Progenitor cell of endocrine pancreas (in vitro differentiated cells): ENCODE measurements around the gene COL4A1. TPM values are rescaled to one million over a fixed set of nuclear protein-coding genes. Genes with fewer than 3 reads are reported as not detected.

ENCODE experiments used
- DNase-seq: peaks from one replicate; pipeline ENCODE4 v3.0.0; 2021; ENCODE audit warnings: low spot score; ENCODE audit not compliant: unreplicated experiment
- H3K27ac Mint-ChIP-seq: 2 replicates; pipeline ENCODE4 v1.8.0; 2021; ENCODE audit warnings: mild to moderate bottlenecking, moderate library complexity, mixed read lengths
- H3K27me3 Mint-ChIP-seq: 2 replicates; pipeline ENCODE4 v1.8.0; 2021; ENCODE audit warnings: mixed read lengths
- H3K36me3 Mint-ChIP-seq: 2 replicates; pipeline ENCODE4 v1.8.0; 2022; ENCODE audit warnings: mixed read lengths; ENCODE audit not compliant: insufficient read depth
- H3K4me1 Mint-ChIP-seq: 2 replicates; pipeline ENCODE4 v1.8.0; 2021; ENCODE audit warnings: low read depth, mixed read lengths
- H3K4me3 Mint-ChIP-seq: 2 replicates; pipeline ENCODE4 v1.8.0; 2021; ENCODE audit warnings: low read depth, mild to moderate bottlenecking, moderate library complexity, mixed read lengths
- H3K9me3 Mint-ChIP-seq: 2 replicates; pipeline ENCODE4 v1.8.0; 2021; ENCODE audit warnings: low read depth, mixed read lengths
- total RNA-seq: library from RNA; stranded (reverse); gene quantifications from 2 replicates; pipeline ENCODE4 v1.2.1, GENCODE V29; 2021
- TF ChIP-seq, protein P1 (sequence below): fragments of 200-600 bp; sonication (generic); IDR thresholded peaks from one replicate; pipeline ENCODE4 v1.5.0; 2021; ENCODE audit warnings: antibody characterized with exemption, mild to moderate bottlenecking; ENCODE audit not compliant: unreplicated experiment

Gene COL4A1
- total RNA-seq, 1 donor from 2014 or later: 81.3 TPM

DNA sequence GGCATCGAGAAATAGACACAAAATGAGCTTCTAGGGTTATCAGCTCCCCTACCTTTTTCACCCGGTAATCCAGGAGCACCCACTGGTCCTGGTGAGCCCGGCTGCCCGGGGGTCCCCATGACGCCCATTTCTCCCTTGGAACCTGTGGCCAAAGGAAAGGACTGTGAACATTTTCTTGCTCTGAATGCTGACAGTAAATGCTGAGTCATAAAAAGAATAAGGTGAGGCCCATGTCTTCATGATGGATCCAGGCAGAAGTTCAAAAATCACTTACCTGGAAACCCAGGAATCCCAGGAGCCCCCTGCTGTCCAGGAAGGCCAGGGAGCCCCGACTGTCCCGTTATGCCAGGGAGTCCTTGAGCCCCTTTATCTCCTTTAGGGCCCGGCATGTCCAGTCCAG is 129.2 kb downstream of the COL4A1 start:
- peaks cover 37% of the 10 kb centered on the region for H3K36me3 Mint-ChIP-seq
- TF ChIP-seq, protein P1, sequence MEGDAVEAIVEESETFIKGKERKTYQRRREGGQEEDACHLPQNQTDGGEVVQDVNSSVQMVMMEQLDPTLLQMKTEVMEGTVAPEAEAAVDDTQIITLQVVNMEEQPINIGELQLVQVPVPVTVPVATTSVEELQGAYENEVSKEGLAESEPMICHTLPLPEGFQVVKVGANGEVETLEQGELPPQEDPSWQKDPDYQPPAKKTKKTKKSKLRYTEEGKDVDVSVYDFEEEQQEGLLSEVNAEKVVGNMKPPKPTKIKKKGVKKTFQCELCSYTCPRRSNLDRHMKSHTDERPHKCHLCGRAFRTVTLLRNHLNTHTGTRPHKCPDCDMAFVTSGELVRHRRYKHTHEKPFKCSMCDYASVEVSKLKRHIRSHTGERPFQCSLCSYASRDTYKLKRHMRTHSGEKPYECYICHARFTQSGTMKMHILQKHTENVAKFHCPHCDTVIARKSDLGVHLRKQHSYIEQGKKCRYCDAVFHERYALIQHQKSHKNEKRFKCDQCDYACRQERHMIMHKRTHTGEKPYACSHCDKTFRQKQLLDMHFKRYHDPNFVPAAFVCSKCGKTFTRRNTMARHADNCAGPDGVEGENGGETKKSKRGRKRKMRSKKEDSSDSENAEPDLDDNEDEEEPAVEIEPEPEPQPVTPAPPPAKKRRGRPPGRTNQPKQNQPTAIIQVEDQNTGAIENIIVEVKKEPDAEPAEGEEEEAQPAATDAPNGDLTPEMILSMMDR: no peak
- H3K9me3 Mint-ChIP-seq: no peaks in the 10 kb centered on the region
- no peaks in the 10 kb centered on the region for H3K27me3 Mint-ChIP-seq
- H3K27ac Mint-ChIP-seq: no peak overlapping the region
- no peaks in the 10 kb centered on the region for H3K4me1 Mint-ChIP-seq
- DNase-seq: no peak
- no peak overlapping the region for H3K4me3 Mint-ChIP-seq

DNA sequence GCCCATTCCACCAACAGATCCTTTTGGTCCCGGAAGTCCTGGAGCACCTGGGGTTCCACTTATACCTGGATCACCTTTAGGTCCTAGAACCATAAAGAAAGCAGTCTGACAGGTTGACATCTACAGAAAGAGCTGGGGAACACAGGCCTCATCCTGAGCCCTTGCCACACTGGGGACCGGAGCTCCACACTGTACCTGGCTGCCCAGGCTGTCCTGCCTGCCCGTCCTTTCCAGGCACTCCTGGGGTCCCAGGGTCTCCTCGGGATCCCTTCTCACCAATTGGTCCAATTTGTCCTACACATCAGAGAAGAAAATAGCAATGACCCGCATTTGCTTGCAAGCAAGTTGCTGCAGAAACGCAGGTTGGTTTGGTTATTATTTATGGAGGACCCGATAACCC is 130.5 kb downstream of the COL4A1 start:
- Mint-ChIP-seq H3K9me3 (no peaks in the 10 kb centered on the region), H3K27ac (no peak overlapping the region), H3K27me3 (no peaks in the 10 kb centered on the region), H3K4me3 (no peak overlapping the region), H3K36me3 (peaks cover 36% of the 10 kb centered on the region), H3K4me1 (no peaks in the 10 kb centered on the region)
- DNase-seq: no peak
- TF ChIP-seq, protein P1: no peak

DNA sequence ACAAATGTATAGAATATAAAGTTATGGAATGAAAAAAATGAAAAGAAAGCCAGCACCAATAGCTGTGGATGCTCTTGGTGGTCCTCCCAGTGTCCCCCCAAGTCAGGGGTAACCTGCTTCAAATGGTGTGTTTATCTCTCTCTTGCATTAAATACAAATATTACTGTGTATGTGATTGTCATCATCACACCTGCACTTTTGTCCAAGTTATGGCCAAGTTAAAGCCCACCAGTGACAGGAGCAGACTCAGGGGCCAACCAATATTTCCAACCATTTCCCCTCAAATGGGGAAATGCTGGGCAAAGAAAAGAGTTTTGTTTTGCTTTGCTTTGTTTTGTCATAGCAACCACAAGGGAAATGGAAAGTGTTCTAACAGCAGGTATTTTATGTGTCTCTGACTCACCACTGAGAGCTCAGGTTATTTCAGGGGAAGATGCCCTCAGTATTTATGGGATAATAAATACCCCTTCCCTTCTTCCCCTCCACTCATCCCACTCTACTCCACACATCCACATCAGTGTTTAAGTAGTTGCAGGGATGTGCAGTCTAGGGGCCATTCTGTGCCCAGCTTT is 133.6 kb downstream of the COL4A1 start:
- peaks cover 28% of the 10 kb centered on the region for H3K36me3 Mint-ChIP-seq
- no peaks in the 10 kb centered on the region for H3K4me1 Mint-ChIP-seq
- H3K9me3 Mint-ChIP-seq: no peaks in the 10 kb centered on the region
- no peak for DNase-seq
- no peaks in the 10 kb centered on the region for H3K27me3 Mint-ChIP-seq
- TF ChIP-seq, protein P1: no peak
- H3K4me3 Mint-ChIP-seq: no peak overlapping the region
- H3K27ac Mint-ChIP-seq: no peak overlapping the region

DNA sequence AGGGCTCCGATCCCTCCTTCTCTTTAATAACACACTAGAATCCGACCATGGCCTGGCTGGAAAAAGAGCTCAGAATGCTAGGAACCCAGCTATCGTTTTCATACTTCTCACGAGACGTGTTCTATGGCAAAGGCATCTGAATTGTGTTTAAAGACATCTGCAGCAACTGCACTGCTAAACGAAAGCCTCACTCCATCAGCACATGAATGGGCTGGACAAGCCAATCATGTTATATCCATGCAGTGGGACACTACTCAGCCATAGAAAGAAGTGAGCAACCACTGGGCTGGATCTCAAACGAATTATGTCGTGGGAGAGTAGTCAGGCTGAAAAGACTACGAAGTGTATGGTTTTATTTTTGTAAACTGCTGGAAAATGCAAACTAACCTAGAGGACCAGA is 136.1 kb downstream of the COL4A1 start:
- no peak for DNase-seq
- no peak overlapping the region for H3K27ac Mint-ChIP-seq
- peaks cover 24% of the 10 kb centered on the region for H3K36me3 Mint-ChIP-seq
- no peaks in the 10 kb centered on the region for H3K9me3 Mint-ChIP-seq
- H3K4me3 Mint-ChIP-seq: no peak overlapping the region
- TF ChIP-seq, protein P1: no peak
- H3K4me1 Mint-ChIP-seq: peaks cover 4% of the 10 kb centered on the region
- H3K27me3 Mint-ChIP-seq: no peaks in the 10 kb centered on the region

DNA sequence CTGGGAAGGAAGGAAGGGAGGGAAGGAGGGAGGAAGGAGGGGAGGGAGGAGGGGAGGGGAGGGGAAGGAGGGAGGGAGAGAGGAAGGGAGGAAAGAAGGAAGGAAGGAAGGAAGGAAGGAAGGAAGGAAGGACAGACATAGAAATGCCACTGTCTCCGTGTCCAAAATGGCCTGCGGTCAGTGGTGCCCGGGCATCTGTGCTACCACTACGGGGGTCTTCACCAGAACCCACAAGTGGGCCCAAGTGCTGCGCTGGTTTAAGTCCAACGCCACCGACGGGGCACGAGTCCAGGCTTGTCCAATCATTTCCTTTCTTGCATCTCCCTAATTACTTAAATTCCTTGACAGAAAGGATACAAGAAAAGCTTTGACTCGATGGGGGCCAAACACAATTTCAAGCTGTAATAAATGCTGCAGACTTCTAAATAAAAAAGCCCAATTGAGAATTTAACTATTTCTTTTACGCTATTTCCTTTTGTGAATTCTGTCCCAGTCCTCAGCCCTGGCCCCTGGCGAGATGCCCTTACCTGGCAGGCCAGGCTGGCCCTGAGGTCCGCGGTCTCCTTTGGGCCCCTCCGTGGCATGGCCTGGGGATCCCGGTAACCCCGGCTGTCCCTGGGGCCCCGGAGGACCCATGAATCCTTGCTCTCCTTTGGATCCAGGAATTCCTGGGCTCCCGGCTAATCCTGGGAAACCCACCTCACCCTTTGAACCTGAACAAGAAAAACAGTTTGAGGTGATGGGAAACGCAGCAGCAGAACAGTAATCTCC is 136.8 kb downstream of the COL4A1 start:
- Mint-ChIP-seq H3K27me3 (no peaks in the 10 kb centered on the region), H3K9me3 (no peaks in the 10 kb centered on the region), H3K27ac (no peak overlapping the region), H3K4me1 (peaks cover 8% of the 10 kb centered on the region), H3K4me3 (no peak overlapping the region), H3K36me3 (peaks cover 21% of the 10 kb centered on the region)
- no peak for DNase-seq
- TF ChIP-seq, protein P1: no peak
